Adrenal gland (tissue), 5 donors: Measurements from ENCODE around the gene PNRC1.

Experiments used
- CTCF ChIP-seq, 6 experiments: fragments of 450-650 bp in 4 of 6; fragments of 200-600 bp in 2 of 6; sonication (generic) in 1 of 6; IDR thresholded peaks; 1 replicate in 5 of 6; 2 replicates in 1 of 6; pipeline versions ENCODE4 v1.5.1 to v1.8.0; 2016 to 2021; ENCODE audit warnings: antibody characterized with exemption in 6 of 6, mild to moderate bottlenecking in 2 of 6, moderate library complexity in 1 of 6
- POLR2A ChIP-seq, 2 donors: fragments of 450-650 bp; IDR thresholded peaks; one replicate each; pipeline ENCODE4 v1.6.1; 2017; ENCODE audit warnings: antibody characterized with exemption in 2 of 2, mild to moderate bottlenecking in 2 of 2, moderate library complexity in 1 of 2
- donor health status: DM: no; HTN: no; CAD: no.

- TF ChIP-seq CTCF (IDR thresholded peaks at IDR 0.05) (no peak), POLR2A (IDR thresholded peaks at IDR 0.05) (no peak)
Observed at GRCh38 chr6:89116702-89117101, 36.2 kb downstream of the PNRC1 start.
